Measurements from ENCODE around the gene UBTF. TPM values are rescaled to one million over a fixed set of nuclear protein-coding genes. Genes with fewer than 3 reads are reported as not detected.
A peak's percentile ranks its signal among the peaks of the same experiment; 100 is the strongest.

Gene UBTF
- total and polyA plus RNA-seq, 2 of the 8 experiments (the other 6 are each of a cell fraction or from before 2014, with no cell fraction given): 14.7 to 106 TPM

GRCh38 chr17:44213403-44214229 lies 5.9 kb downstream of the UBTF start:
- no peak overlapping the region for H3K4me2 ChIP-seq (ENCODE audit: insufficient read depth in 1 of 2, low read depth in 2 of 2, low read length in 2 of 2)
- peaks cover 8% of the 10 kb centered on the region for H3K23me2 ChIP-seq (ENCODE audit: low read depth, low read length)
- peaks cover 32 to 64% (median 48%) of the 10 kb centered on the region in 4 experiments for H3K36me3 ChIP-seq (ENCODE audit: control insufficient read depth in 2 of 4, insufficient read depth in 4 of 4, low read length in 3 of 4)
- H3K4ac ChIP-seq (replicated peaks; ENCODE audit: insufficient read length, low read depth, low read length): no peak overlapping the region
- WGBS, 2 experiments (ENCODE audit: extremely low coverage in 1 of 2, insufficient coverage in 1 of 2, insufficient read length in 1 of 2, insufficient replicate concordance in 2 of 2, low coverage in 1 of 2, low lambda C conversion rate in 2 of 2, missing lambda C conversion rate in 1 of 2): 90% methylated on average over 15 of the region's 15 CpGs; no CpG with 5 or more reads in 1 of the 2 experiments
- no peak overlapping the region for H2AK5ac ChIP-seq (ENCODE audit: low read depth, low read length)
- peaks cover 0 to 13% of the 10 kb centered on the region in 2 experiments for H4K20me1 ChIP-seq (replicated peaks in 1 of 2; ENCODE audit: control insufficient read depth in 1 of 2, insufficient read depth in 2 of 2, low read length in 2 of 2)
- no peaks in the 10 kb centered on the region for H3K27me3 ChIP-seq (replicated peaks in 1 of 4; ENCODE audit: control insufficient read depth in 3 of 4, extremely low read depth in 1 of 4, insufficient read depth in 3 of 4, low read length in 3 of 4)
- no peak overlapping the region for H3K27ac ChIP-seq (ENCODE audit: low read depth, low read length)
- no peak overlapping the region for H2BK12ac ChIP-seq (ENCODE audit: low read depth, low read length)
- ChIA-PET CTCF (ENCODE audit: partially characterized antibody) (interaction anchor here (0.6 to 12.7 kb wide), 11 partner anchors 8 to 137 kb away, joined by 3 to 158 read pairs (median 5); no protein-coding TSS in a partner anchor), POLR2A (ENCODE audit: partially characterized antibody) (interaction anchor here (0.7 to 10.4 kb wide), 8 partner anchors 11 to 121 kb away, joined by 3 to 135 read pairs (median 4); partner anchors contain the start of genes ATXN7L3 and SLC25A39)
- no peaks in the 10 kb centered on the region for H3K9me3 ChIP-seq (ENCODE audit: insufficient read depth in 2 of 2, low read depth in 1 of 2, low read length in 1 of 2)
- peaks cover 9% of the 10 kb centered on the region for H3K79me1 ChIP-seq (ENCODE audit: low read depth, low read length)
- H2AFZ ChIP-seq (ENCODE audit: low read length): no peak overlapping the region
- H3K4me1 ChIP-seq (replicated peaks in 1 of 4; ENCODE audit: control insufficient read depth in 3 of 4, insufficient read depth in 4 of 4, low read length in 3 of 4): peaks cover 2 to 24% (median 6%) of the 10 kb centered on the region in 4 experiments
- H4K8ac ChIP-seq (ENCODE audit: extremely low read depth, insufficient read depth, low read length): no peak overlapping the region
- no peak overlapping the region for H2BK20ac ChIP-seq (ENCODE audit: low read length)
- no peak overlapping the region for H3K9ac ChIP-seq (replicated peaks in 1 of 4; ENCODE audit: extremely low read depth in 1 of 4, low read depth in 3 of 4, low read length in 3 of 4)
- H3K79me2 ChIP-seq (ENCODE audit: control insufficient read depth in 1 of 2, insufficient read depth in 2 of 2, low read length in 2 of 2): peaks cover 11 to 23% of the 10 kb centered on the region in 2 experiments
- H2BK15ac ChIP-seq (ENCODE audit: low read length): no peak overlapping the region
- no peak for FAIRE-seq
- peak in 1 of 2 experiments; percentile 19; a peak in 2 of 3 replicates for TF ChIP-seq POLR2A (IDR thresholded peaks at IDR 0.05; ENCODE audit: control extremely low read depth in 1 of 2, low read depth in 2 of 2, low read length in 2 of 2)
- peak; percentile 25 for TF ChIP-seq POLR2AphosphoS5 (IDR thresholded peaks at IDR 0.05; ENCODE audit: low read depth, low read length)
- no peak for TF ChIP-seq TAF7 (optimal IDR thresholded peaks at IDR 0.05; ENCODE audit: borderline replicate concordance, low read depth, low read length)
- TF ChIP-seq KDM5A (IDR thresholded peaks at IDR 0.05; ENCODE audit: low read length): no peak
- no peak for TF ChIP-seq CHD2 (IDR thresholded peaks at IDR 0.05; ENCODE audit: low read length)
- no peak for TF ChIP-seq BRCA1 (IDR thresholded peaks at IDR 0.05; ENCODE audit: low read depth, low read length)
- TF ChIP-seq KDM1A (IDR thresholded peaks at IDR 0.05; ENCODE audit: borderline replicate concordance, low read length): no peak
- no peak for TF ChIP-seq GTF2F1 (IDR thresholded peaks at IDR 0.05; ENCODE audit: borderline replicate concordance, low read depth, low read length)
- TF ChIP-seq E2F6 (IDR thresholded peaks at IDR 0.05): no peak
- no peak overlapping the region for H3K18ac ChIP-seq (ENCODE audit: extremely low read depth, low read length)
- H4K91ac ChIP-seq (replicated peaks; ENCODE audit: insufficient read length, low read length): no peak overlapping the region
- H2BK5ac ChIP-seq (ENCODE audit: low read depth, low read length): no peak overlapping the region
- no peak overlapping the region for H2BK120ac ChIP-seq (replicated peaks; ENCODE audit: low read depth, low read length)
- H4K5ac ChIP-seq (ENCODE audit: insufficient read length, low read depth, low read length): no peak overlapping the region
- H3K23ac ChIP-seq (ENCODE audit: insufficient read length): no peak overlapping the region
- H3K4me3 ChIP-seq (ENCODE audit: extremely low read depth in 1 of 4, insufficient read depth in 2 of 4, low read depth in 3 of 4, low read length in 4 of 4): no peak overlapping the region
- H3K56ac ChIP-seq (replicated peaks; ENCODE audit: insufficient read length, low read depth, low read length): no peak overlapping the region
- no peak for DNase-seq (ENCODE audit: low read depth in 1 of 2, low spot score in 2 of 2)
- H3K14ac ChIP-seq (ENCODE audit: insufficient read length): no peak overlapping the region
